ENCODE measurements around the gene PLEKHG1.

Gene PLEKHG1

GRCh38 chr6:150589852-150590251 lies 9.8 kb upstream of the PLEKHG1 start:
- no peak for DNase-seq (ENCODE audit: low read depth)

GRCh38 chr6:150590446-150590845 lies 9.2 kb upstream of the PLEKHG1 start:
- no peak for DNase-seq (ENCODE audit: low read depth)

- no peak for DNase-seq (ENCODE audit: low read depth)
Observed at GRCh38 chr6:150592377-150592995, 7.2 kb upstream of the PLEKHG1 start.

- DNase-seq (ENCODE audit: low read depth): no peak
Observed at GRCh38 chr6:150593119-150593518, 6.6 kb upstream of the PLEKHG1 start.

GRCh38 chr6:150596439-150596838 lies 3.2 kb upstream of the PLEKHG1 start:
- no peak for DNase-seq (ENCODE audit: low read depth)

GRCh38 chr6:150598401-150598800 lies 1.3 kb upstream of the PLEKHG1 start:
- DNase-seq (ENCODE audit: low read depth): no peak

- no peak for DNase-seq (ENCODE audit: low read depth)
Observed at GRCh38 chr6:150598858-150599198, 857 bp upstream of the PLEKHG1 start.

GRCh38 chr6:150600010-150600300 lies 270 bp downstream of the PLEKHG1 start:
- DNase-seq (ENCODE audit: low read depth): no peak

- DNase-seq (ENCODE audit: low read depth): no peak
Observed at GRCh38 chr6:150600301-150601017, 774 bp downstream of the PLEKHG1 start.

GRCh38 chr6:150601439-150601838 lies 1.8 kb downstream of the PLEKHG1 start:
- no peak for DNase-seq (ENCODE audit: low read depth)

- DNase-seq (ENCODE audit: low read depth): no peak
Observed at GRCh38 chr6:150603176-150603575, 3.5 kb downstream of the PLEKHG1 start.

- no peak for DNase-seq (ENCODE audit: low read depth)
Observed at GRCh38 chr6:150604467-150604866, 4.8 kb downstream of the PLEKHG1 start.

- DNase-seq (ENCODE audit: low read depth): no peak
Observed at GRCh38 chr6:150605333-150605732, 5.6 kb downstream of the PLEKHG1 start.

GRCh38 chr6:150606168-150606591 lies 6.5 kb downstream of the PLEKHG1 start:
- DNase-seq (ENCODE audit: low read depth): no peak

GRCh38 chr6:150606647-150607328 lies 7.1 kb downstream of the PLEKHG1 start:
- no peak for DNase-seq (ENCODE audit: low read depth)

- DNase-seq (ENCODE audit: low read depth): no peak
Observed at GRCh38 chr6:150607329-150607650, 7.6 kb downstream of the PLEKHG1 start.

- DNase-seq (ENCODE audit: low read depth): no peak
Observed at GRCh38 chr6:150610584-150610983, 10.9 kb downstream of the PLEKHG1 start.

GRCh38 chr6:150613269-150613668 lies 13.6 kb downstream of the PLEKHG1 start:
- DNase-seq (ENCODE audit: low read depth): no peak

- no peak for DNase-seq (ENCODE audit: low read depth)
Observed at GRCh38 chr6:150615967-150616366, 16.3 kb downstream of the PLEKHG1 start.

- no peak for DNase-seq (ENCODE audit: low read depth)
Observed at GRCh38 chr6:150616586-150616985, 16.9 kb downstream of the PLEKHG1 start.

GRCh38 chr6:150617062-150617461 lies 17.4 kb downstream of the PLEKHG1 start:
- DNase-seq (ENCODE audit: low read depth): no peak

GRCh38 chr6:150617496-150618460 lies 18.1 kb downstream of the PLEKHG1 start:
- DNase-seq (ENCODE audit: low read depth): no peak

- no peak for DNase-seq (ENCODE audit: low read depth)
Observed at GRCh38 chr6:150619275-150619674, 19.6 kb downstream of the PLEKHG1 start.

Measured in GM04503 (cell line).